Effector memory CD4-positive, alpha-beta T cell (primary cell): Measurements from ENCODE around the gene E4F1.

ENCODE experiments used
- DNase-seq, 3 donors: peaks; one replicate each; pipeline ENCODE4 v3.0.0-alpha.2; 2020
- H3K27ac ChIP-seq: 2 replicates; pipeline ENCODE4 v1.7.0; 2013; ENCODE audit warnings: mild to moderate bottlenecking, low read length, moderate library complexity; ENCODE audit not compliant: insufficient read depth, poor library complexity, severe bottlenecking
- H3K27me3 ChIP-seq: replicated peaks from 2 replicates; pipeline ENCODE4 v1.7.0; 2013; ENCODE audit warnings: mild to moderate bottlenecking, low read length; ENCODE audit not compliant: insufficient read depth, control insufficient read depth, poor library complexity, severe bottlenecking
- H3K36me3 ChIP-seq: 2 replicates; pipeline ENCODE4 v1.7.0; 2013; ENCODE audit warnings: mild to moderate bottlenecking, low read length, moderate library complexity; ENCODE audit not compliant: control insufficient read depth, insufficient read depth
- H3K4me1 ChIP-seq: 2 replicates; pipeline ENCODE4 v1.7.0; 2013; ENCODE audit warnings: low read length, mild to moderate bottlenecking; ENCODE audit not compliant: control insufficient read depth, insufficient read depth, poor library complexity, severe bottlenecking
- H3K4me3 ChIP-seq: 2 replicates; pipeline ENCODE4 v1.7.0; 2013; ENCODE audit warnings: low read length, low read depth, mild to moderate bottlenecking; ENCODE audit not compliant: insufficient read depth, poor library complexity, severe bottlenecking
- H3K9me3 ChIP-seq: 2 replicates; pipeline ENCODE4 v1.7.0; 2013; ENCODE audit warnings: mild to moderate bottlenecking, low read length, moderate library complexity; ENCODE audit not compliant: control insufficient read depth
- total RNA-seq, 3 donors: gene quantifications; one replicate each; lab custom pipeline; 2026; lab: John Stamatoyannopoulos, UW

E4F1 gene, protein sequence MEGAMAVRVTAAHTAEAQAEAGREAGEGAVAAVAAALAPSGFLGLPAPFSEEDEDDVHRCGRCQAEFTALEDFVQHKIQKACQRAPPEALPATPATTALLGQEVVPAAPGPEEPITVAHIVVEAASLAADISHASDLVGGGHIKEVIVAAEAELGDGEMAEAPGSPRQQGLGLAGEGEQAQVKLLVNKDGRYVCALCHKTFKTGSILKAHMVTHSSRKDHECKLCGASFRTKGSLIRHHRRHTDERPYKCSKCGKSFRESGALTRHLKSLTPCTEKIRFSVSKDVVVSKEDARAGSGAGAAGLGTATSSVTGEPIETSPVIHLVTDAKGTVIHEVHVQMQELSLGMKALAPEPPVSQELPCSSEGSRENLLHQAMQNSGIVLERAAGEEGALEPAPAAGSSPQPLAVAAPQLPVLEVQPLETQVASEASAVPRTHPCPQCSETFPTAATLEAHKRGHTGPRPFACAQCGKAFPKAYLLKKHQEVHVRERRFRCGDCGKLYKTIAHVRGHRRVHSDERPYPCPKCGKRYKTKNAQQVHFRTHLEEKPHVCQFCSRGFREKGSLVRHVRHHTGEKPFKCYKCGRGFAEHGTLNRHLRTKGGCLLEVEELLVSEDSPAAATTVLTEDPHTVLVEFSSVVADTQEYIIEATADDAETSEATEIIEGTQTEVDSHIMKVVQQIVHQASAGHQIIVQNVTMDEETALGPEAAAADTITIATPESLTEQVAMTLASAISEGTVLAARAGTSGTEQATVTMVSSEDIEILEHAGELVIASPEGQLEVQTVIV
- total RNA-seq = 62.3 to 80.9 (median 68.7) reads per million in 3 donors

GRCh38 chr16:2223221-2223941 lies at the start of gene E4F1:
TSS of gene E4F1 (plus strand) at chr16:2223591. CDS start at chr16:2223614, 23 bp downstream.
- H3K36me3 ChIP-seq = peaks cover 3% of the 10 kb centered on the region
- no peaks in the 10 kb centered on the region for H3K9me3 ChIP-seq
- H3K4me1 ChIP-seq = peaks cover 6% of the 10 kb centered on the region
- DNase-seq = peak; percentile 98 to 99 (median 99)
- H3K27ac ChIP-seq = peak within 1 kb of the TSS; percentile 84
- peak within 1 kb of the TSS; percentile 95 for H3K4me3 ChIP-seq
- no peaks in the 10 kb centered on the region for H3K27me3 ChIP-seq

GRCh38 chr16:2173916-2174315 lies 49.5 kb upstream of the E4F1 start:
- Histone ChIP-seq H3K36me3 (peaks cover 44% of the 10 kb centered on the region), H3K4me1 (no peaks in the 10 kb centered on the region), H3K27me3 (no peaks in the 10 kb centered on the region), H3K27ac (no peak overlapping the region), H3K4me3 (no peak overlapping the region), H3K9me3 (no peaks in the 10 kb centered on the region)
- DNase-seq = no peak

- no peaks in the 10 kb centered on the region for H3K4me1 ChIP-seq
- H3K27me3 ChIP-seq = no peaks in the 10 kb centered on the region
- DNase-seq = no peak
- no peak overlapping the region for H3K27ac ChIP-seq
- no peak overlapping the region for H3K4me3 ChIP-seq
- no peaks in the 10 kb centered on the region for H3K9me3 ChIP-seq
- H3K36me3 ChIP-seq = peaks cover 44% of the 10 kb centered on the region
Observed at GRCh38 chr16:2174396-2175131, 48.8 kb upstream of the E4F1 start.

GRCh38 chr16:2175454-2175853 lies 47.9 kb upstream of the E4F1 start:
- no peaks in the 10 kb centered on the region for H3K4me1 ChIP-seq
- no peak overlapping the region for H3K27ac ChIP-seq

GRCh38 chr16:2176047-2176446 lies 47.3 kb upstream of the E4F1 start:
- DNase-seq = no peak
- Histone ChIP-seq H3K27ac (no peak overlapping the region), H3K4me3 (no peak overlapping the region), H3K9me3 (no peaks in the 10 kb centered on the region), H3K4me1 (no peaks in the 10 kb centered on the region), H3K27me3 (no peaks in the 10 kb centered on the region), H3K36me3 (peaks cover 44% of the 10 kb centered on the region)

More at GRCh38 chr16:2175454-2175853, 47.9 kb upstream of the E4F1 start:
- Histone ChIP-seq H3K9me3 (no peaks in the 10 kb centered on the region), H3K4me3 (no peak overlapping the region), H3K36me3 (peaks cover 44% of the 10 kb centered on the region), H3K27me3 (no peaks in the 10 kb centered on the region)
- no peak for DNase-seq

- Histone ChIP-seq H3K9me3 (no peaks in the 10 kb centered on the region), H3K36me3 (peaks cover 38% of the 10 kb centered on the region), H3K27me3 (no peaks in the 10 kb centered on the region), H3K4me1 (no peaks in the 10 kb centered on the region), H3K27ac (no peak overlapping the region), H3K4me3 (no peak overlapping the region)
- no peak for DNase-seq
Observed at GRCh38 chr16:2177101-2177500, 46.3 kb upstream of the E4F1 start.

- H3K27ac ChIP-seq = no peak overlapping the region
- H3K9me3 ChIP-seq = no peaks in the 10 kb centered on the region
- H3K27me3 ChIP-seq = no peaks in the 10 kb centered on the region
- H3K36me3 ChIP-seq = peaks cover 37% of the 10 kb centered on the region
- DNase-seq = no peak
- no peaks in the 10 kb centered on the region for H3K4me1 ChIP-seq
- H3K4me3 ChIP-seq = no peak overlapping the region
Observed at GRCh38 chr16:2177561-2177960, 45.8 kb upstream of the E4F1 start.

- Histone ChIP-seq H3K27me3 (no peaks in the 10 kb centered on the region), H3K27ac (no peak overlapping the region), H3K36me3 (peaks cover 31% of the 10 kb centered on the region), H3K4me1 (no peaks in the 10 kb centered on the region), H3K9me3 (no peaks in the 10 kb centered on the region), H3K4me3 (no peak overlapping the region)
- DNase-seq = peak; percentile 15 to 32 (median 19)
Observed at GRCh38 chr16:2178321-2179106, 44.9 kb upstream of the E4F1 start.

DNA sequence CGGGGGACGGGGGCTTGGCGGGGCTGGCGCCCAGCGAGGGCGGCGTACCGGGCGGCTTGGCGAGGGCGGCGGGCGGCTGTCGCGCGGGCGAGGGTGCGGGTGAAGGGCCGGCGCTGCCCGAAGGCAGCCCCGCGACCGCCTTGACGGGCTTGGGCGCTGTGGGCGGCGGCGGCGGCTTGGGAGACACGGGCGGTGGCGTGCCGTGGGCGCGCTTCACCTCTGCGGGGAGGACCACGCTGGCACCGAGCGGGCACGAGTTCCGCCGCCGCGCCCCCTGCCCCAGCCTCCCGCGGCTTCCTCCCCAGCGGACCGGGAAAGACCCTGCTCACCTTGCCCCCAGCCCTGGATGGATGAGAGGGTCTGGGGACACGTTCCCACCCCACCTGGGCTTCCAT lies 44.3 kb upstream of the E4F1 start:
- Histone ChIP-seq H3K27ac (no peak overlapping the region), H3K27me3 (no peaks in the 10 kb centered on the region), H3K9me3 (no peaks in the 10 kb centered on the region), H3K4me1 (no peaks in the 10 kb centered on the region), H3K36me3 (peaks cover 28% of the 10 kb centered on the region), H3K4me3 (no peak overlapping the region)
- no peak for DNase-seq
